Fibroblast of lung (primary cell): ENCODE results near the gene ZNF639. TPM values are rescaled to one million over a fixed set of nuclear protein-coding genes. Genes with fewer than 3 reads are reported as not detected.
"Not testable (repeated sequence)": the region's sequence is repeated elsewhere in the genome, so short reads cannot be mapped to it uniquely, and the experiment has no call there.

Experiments
- DNase-seq, 2 donors: peaks; one replicate each; pipeline versions ENCODE4 v3.0.0 to v3.0.0-alpha.2; 2010; ENCODE audit warnings: low read depth in 2 of 2
- H2AFZ ChIP-seq: 2 replicates; pipeline ENCODE4 v1.5.1; 2012; ENCODE audit warnings: low read length, control low read depth, inconsistent platforms
- H3K27ac ChIP-seq: 2 replicates; pipeline ENCODE4 v1.5.1; 2011; ENCODE audit warnings: low read length, control low read depth; ENCODE audit not compliant: insufficient read depth
- H3K27me3 ChIP-seq: 2 replicates; pipeline ENCODE4 v1.5.1; 2011; ENCODE audit warnings: mild to moderate bottlenecking, low read length; ENCODE audit not compliant: control insufficient read depth, insufficient read depth
- H3K36me3 ChIP-seq: 2 replicates; pipeline ENCODE4 v1.5.1; 2011; ENCODE audit warnings: low read length; ENCODE audit not compliant: control insufficient read depth, insufficient read depth
- H3K4me1 ChIP-seq: 2 replicates; pipeline ENCODE4 v1.5.1; 2011; ENCODE audit warnings: low read length; ENCODE audit not compliant: control insufficient read depth, insufficient read depth; ENCODE audit errors: extremely low read depth
- H3K4me2 ChIP-seq: 2 replicates; pipeline ENCODE4 v1.5.1; 2011; ENCODE audit warnings: low read length, control low read depth; ENCODE audit not compliant: insufficient read depth; ENCODE audit errors: extremely low read depth
- H3K4me3 ChIP-seq, 4 experiments: fragments of 200-600 bp in 1 of 4; sonication (generic) in 1 of 4; replicated peaks in 1 of 4; 2 replicates each; pipeline ENCODE4 v1.5.1; 2011 to 2016; ENCODE audit warnings: low read length in 4 of 4, low read depth in 3 of 4, mild to moderate bottlenecking in 3 of 4, control low read depth in 2 of 4, inconsistent platforms in 1 of 4, mixed read lengths in 1 of 4; ENCODE audit not compliant: insufficient read depth in 1 of 4; ENCODE audit errors: control extremely low read depth in 1 of 4
- H3K79me2 ChIP-seq: 2 replicates; pipeline ENCODE4 v1.5.1; 2012; ENCODE audit warnings: mild to moderate bottlenecking, low read length, inconsistent platforms; ENCODE audit not compliant: control insufficient read depth, insufficient read depth
- H3K9ac ChIP-seq: 2 replicates; pipeline ENCODE4 v1.5.1; 2011; ENCODE audit warnings: mild to moderate bottlenecking, low read length, control low read depth; ENCODE audit not compliant: insufficient read depth
- H3K9me3 ChIP-seq: 2 replicates; pipeline ENCODE4 v1.5.1; 2012; ENCODE audit warnings: low read depth, low read length; ENCODE audit not compliant: control insufficient read depth, insufficient read depth
- H4K20me1 ChIP-seq: 2 replicates; pipeline ENCODE4 v1.5.1; 2011; ENCODE audit warnings: low read length; ENCODE audit not compliant: control insufficient read depth, insufficient read depth; ENCODE audit errors: extremely low read depth
- EZH2 ChIP-seq: IDR thresholded peaks from 2 replicates; pipeline ENCODE4 v1.5.1; 2012; ENCODE audit warnings: low read length, control low read depth, mild to moderate bottlenecking; ENCODE audit errors: missing control alignments
- polyA plus RNA-seq, 2 donors: library from polyadenylated mRNA; depleted of rRNA in 1 of 2; stranded (reverse) in 1 of 2; unstranded in 1 of 2; fragments of >200 nt; gene quantifications; 2 replicates each; pipeline ENCODE4 v1.2.1, GENCODE V29; 2011 to 2012; ENCODE audit warnings: missing spikeins in 1 of 2
- total RNA-seq: library from RNA; depleted of rRNA; stranded (reverse); fragments of >200 nt; gene quantifications from 2 replicates; pipeline ENCODE4 v1.2.1, GENCODE V29; 2014
- TF ChIP-seq, protein P1 (sequence below), 2 donors: IDR thresholded peaks in 1 of 2; conservative IDR thresholded peaks in 1 of 2; 1 replicate in 1 of 2; 2 replicates in 1 of 2; pipeline ENCODE4 v1.5.1; 2011 to 2012; ENCODE audit warnings: low read length in 2 of 2, control low read depth in 1 of 2, inconsistent platforms in 1 of 2, low read depth in 1 of 2, mild to moderate bottlenecking in 1 of 2

The ZNF639 gene
- total and polyA plus RNA-seq, 2 donors (not counting 1 experiment from before 2014, with no cell fraction given), result 28.4 to 41.1 TPM

GRCh38 chr3:179301645-179302044 is 21.2 kb upstream of the ZNF639 start:
- no peaks in the 10 kb centered on the region for H3K9me3 ChIP-seq
- no peaks in the 10 kb centered on the region for H3K4me1 ChIP-seq
- no peak overlapping the region for H2AFZ ChIP-seq
- no peak overlapping the region for H3K27ac ChIP-seq
- no peak overlapping the region for H3K4me2 ChIP-seq
- H3K36me3 ChIP-seq, result no peaks in the 10 kb centered on the region
- no peaks in the 10 kb centered on the region for H3K27me3 ChIP-seq
- H3K4me3 ChIP-seq, result no peak overlapping the region
- TF ChIP-seq, protein P1, sequence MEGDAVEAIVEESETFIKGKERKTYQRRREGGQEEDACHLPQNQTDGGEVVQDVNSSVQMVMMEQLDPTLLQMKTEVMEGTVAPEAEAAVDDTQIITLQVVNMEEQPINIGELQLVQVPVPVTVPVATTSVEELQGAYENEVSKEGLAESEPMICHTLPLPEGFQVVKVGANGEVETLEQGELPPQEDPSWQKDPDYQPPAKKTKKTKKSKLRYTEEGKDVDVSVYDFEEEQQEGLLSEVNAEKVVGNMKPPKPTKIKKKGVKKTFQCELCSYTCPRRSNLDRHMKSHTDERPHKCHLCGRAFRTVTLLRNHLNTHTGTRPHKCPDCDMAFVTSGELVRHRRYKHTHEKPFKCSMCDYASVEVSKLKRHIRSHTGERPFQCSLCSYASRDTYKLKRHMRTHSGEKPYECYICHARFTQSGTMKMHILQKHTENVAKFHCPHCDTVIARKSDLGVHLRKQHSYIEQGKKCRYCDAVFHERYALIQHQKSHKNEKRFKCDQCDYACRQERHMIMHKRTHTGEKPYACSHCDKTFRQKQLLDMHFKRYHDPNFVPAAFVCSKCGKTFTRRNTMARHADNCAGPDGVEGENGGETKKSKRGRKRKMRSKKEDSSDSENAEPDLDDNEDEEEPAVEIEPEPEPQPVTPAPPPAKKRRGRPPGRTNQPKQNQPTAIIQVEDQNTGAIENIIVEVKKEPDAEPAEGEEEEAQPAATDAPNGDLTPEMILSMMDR (conservative IDR thresholded peaks at IDR 0.05 in 1 of 2, IDR thresholded peaks at IDR 0.05 in 1 of 2; ENCODE audit: low read depth in 1 of 2, low read length in 2 of 2), result no peak
- TF ChIP-seq EZH2, result no peak
- H3K79me2 ChIP-seq, result no peaks in the 10 kb centered on the region
- DNase-seq, result no peak
- H3K9ac ChIP-seq, result no peak overlapping the region
- no peaks in the 10 kb centered on the region for H4K20me1 ChIP-seq

GRCh38 chr3:179302111-179302510 is 20.7 kb upstream of the ZNF639 start:
- no peaks in the 10 kb centered on the region for H3K79me2 ChIP-seq
- no peak overlapping the region for H3K4me2 ChIP-seq
- H3K4me1 ChIP-seq, result no peaks in the 10 kb centered on the region
- H3K9ac ChIP-seq, result no peak overlapping the region
- DNase-seq, result no peak
- no peaks in the 10 kb centered on the region for H3K9me3 ChIP-seq
- H3K4me3 ChIP-seq, result no peak overlapping the region
- H4K20me1 ChIP-seq, result no peaks in the 10 kb centered on the region
- no peak overlapping the region for H2AFZ ChIP-seq
- TF ChIP-seq EZH2, result no peak
- TF ChIP-seq, protein P1 (conservative IDR thresholded peaks at IDR 0.05 in 1 of 2, IDR thresholded peaks at IDR 0.05 in 1 of 2; ENCODE audit: low read depth in 1 of 2, low read length in 2 of 2), result no peak
- H3K27ac ChIP-seq, result no peak overlapping the region
- no peaks in the 10 kb centered on the region for H3K36me3 ChIP-seq
- H3K27me3 ChIP-seq, result no peaks in the 10 kb centered on the region

GRCh38 chr3:179304605-179305004 is 18.2 kb upstream of the ZNF639 start:
- no peak overlapping the region for H3K4me2 ChIP-seq

GRCh38 chr3:179307362-179307761 is 15.5 kb upstream of the ZNF639 start:
- not testable (repeated sequence) for H3K36me3 ChIP-seq, H3K4me3 ChIP-seq, H3K4me2 ChIP-seq, H3K9me3 ChIP-seq, H3K9ac ChIP-seq, H3K27ac ChIP-seq, H3K79me2 ChIP-seq, DNase-seq, H4K20me1 ChIP-seq, H2AFZ ChIP-seq, H3K4me1 ChIP-seq, H3K27me3 ChIP-seq

More at GRCh38 chr3:179304605-179305004, 18.2 kb upstream of the ZNF639 start:
- H3K9me3 ChIP-seq, result no peaks in the 10 kb centered on the region
- no peak overlapping the region for H3K27ac ChIP-seq
- H3K4me3 ChIP-seq, result no peak overlapping the region
- H4K20me1 ChIP-seq, result no peaks in the 10 kb centered on the region
- H3K9ac ChIP-seq, result no peak overlapping the region
- TF ChIP-seq, protein P1 (conservative IDR thresholded peaks at IDR 0.05 in 1 of 2, IDR thresholded peaks at IDR 0.05 in 1 of 2; ENCODE audit: low read depth in 1 of 2, low read length in 2 of 2), result no peak
- no peak for TF ChIP-seq EZH2
- no peak overlapping the region for H2AFZ ChIP-seq
- H3K4me1 ChIP-seq, result no peaks in the 10 kb centered on the region
- DNase-seq, result no peak
- no peaks in the 10 kb centered on the region for H3K27me3 ChIP-seq
- H3K36me3 ChIP-seq, result no peaks in the 10 kb centered on the region
- no peaks in the 10 kb centered on the region for H3K79me2 ChIP-seq
